HEK293 (cell line): ENCODE data around the gene KRTAP19-4.

Source experiments
- CTCF ChIA-PET: fragments of 350-600 bp; formaldehyde crosslinking; extraction: SDS; loops from one replicate; lab custom pipeline; 2021; ENCODE audit warnings: antibody characterized with exemption; lab: Yijun Ruan, JAX
- POLR2A ChIA-PET: fragments of 300-600 bp; formaldehyde crosslinking; extraction: SDS; loops from one replicate; lab custom pipeline; 2020; ENCODE audit warnings: antibody characterized with exemption, inconsistent platforms; lab: Yijun Ruan, JAX
- H3K27ac ChIP-seq: fragments of 200-500 bp; sonication (Bioruptor generic); 2 replicates; pipeline ENCODE4 v1.5.1; 2014; ENCODE audit warnings: low read depth, low read length, control low read depth, inconsistent platforms; ENCODE audit errors: extremely low read depth
- H3K36me3 ChIP-seq, 2 experiments: fragments of 200-500 bp in 1 of 2; sonication (Bioruptor generic) in 1 of 2; 1 replicate in 1 of 2; 2 replicates in 1 of 2; pipeline ENCODE4 v1.5.1; 2014 to 2017; ENCODE audit warnings: inconsistent platforms in 2 of 2, low read length in 2 of 2; ENCODE audit not compliant: control insufficient read depth in 2 of 2, insufficient read depth in 1 of 2
- H3K4me1 ChIP-seq: fragments of 200-500 bp; sonication (Bioruptor generic); 2 replicates; pipeline ENCODE4 v1.5.1; 2014; ENCODE audit warnings: mild to moderate bottlenecking, low read length, inconsistent platforms; ENCODE audit not compliant: control insufficient read depth, insufficient read depth
- H3K4me3 ChIP-seq: 2 replicates; pipeline ENCODE4 v1.5.1; 2011; ENCODE audit warnings: low read depth, mild to moderate bottlenecking, control low read depth, low read length, moderate library complexity
- H3K9me3 ChIP-seq: fragments of 200-500 bp; sonication (Bioruptor generic); 2 replicates; pipeline ENCODE4 v1.5.1; 2014; ENCODE audit warnings: low read depth, low read length, inconsistent platforms; ENCODE audit not compliant: control insufficient read depth, insufficient read depth
- HOXC10 ChIP-seq: sonication (generic); formaldehyde crosslinking; IDR thresholded peaks from 2 replicates; pipeline ENCODE4 v1.8.1; 2023; ENCODE audit warnings: mild to moderate bottlenecking, missing genetic modification reagents
- MYNN ChIP-seq: fragments of 450-650 bp; formaldehyde crosslinking; IDR thresholded peaks from 2 replicates; pipeline ENCODE4 v1.5.1; 2016; ENCODE audit warnings: missing biosample characterization, missing genetic modification characterization, borderline replicate concordance
- OSR2 ChIP-seq: fragments of 450-650 bp; formaldehyde crosslinking; IDR thresholded peaks from 2 replicates; pipeline ENCODE4 v1.5.1; 2016; ENCODE audit warnings: missing biosample characterization, missing genetic modification characterization
- SETDB1 ChIP-seq: IDR thresholded peaks from one replicate; pipeline ENCODE4 v1.6.1; 2017; ENCODE audit warnings: mild to moderate bottlenecking, low read length, moderate library complexity, mixed read lengths; ENCODE audit not compliant: insufficient read length
- TCF7L2 ChIP-seq: IDR thresholded peaks from 2 replicates; pipeline ENCODE4 v1.6.1; 2011; ENCODE audit warnings: low read depth, mild to moderate bottlenecking, inconsistent platforms, low read length, moderate library complexity, borderline replicate concordance
- TRIM28 ChIP-seq: IDR thresholded peaks from 2 replicates; pipeline ENCODE4 v1.6.1; 2011; ENCODE audit warnings: low read length, control low read depth, borderline replicate concordance
- ZBTB20 ChIP-seq: fragments of 450-650 bp; formaldehyde crosslinking; IDR thresholded peaks from 2 replicates; pipeline ENCODE4 v1.5.1; 2016; ENCODE audit warnings: missing biosample characterization, missing genetic modification characterization
- ZBTB21 ChIP-seq: fragments of 450-650 bp; formaldehyde crosslinking; IDR thresholded peaks from 2 replicates; pipeline ENCODE4 v1.5.1; 2017; ENCODE audit warnings: missing biosample characterization, missing genetic modification characterization
- ZFHX2 ChIP-seq: fragments of 450-650 bp; formaldehyde crosslinking; conservative IDR thresholded peaks from 2 replicates; pipeline ENCODE4 v1.5.1; 2016; ENCODE audit warnings: missing biosample characterization, missing genetic modification characterization
- ZNF202 ChIP-seq: fragments of 450-650 bp; formaldehyde crosslinking; IDR thresholded peaks from 2 replicates; pipeline ENCODE4 v1.5.1; 2016; ENCODE audit warnings: missing biosample characterization, missing genetic modification characterization, borderline replicate concordance
- ZNF266 ChIP-seq: fragments of 450-650 bp; formaldehyde crosslinking; IDR thresholded peaks from 2 replicates; pipeline ENCODE4 v1.5.1; 2016; ENCODE audit warnings: missing biosample characterization, missing genetic modification characterization, low read depth
- ZNF335 ChIP-seq: fragments of 450-650 bp; formaldehyde crosslinking; conservative IDR thresholded peaks from 2 replicates; pipeline ENCODE4 v1.5.1; 2016; ENCODE audit warnings: missing biosample characterization, missing genetic modification characterization
- ZNF366 ChIP-seq: fragments of 450-650 bp; formaldehyde crosslinking; conservative IDR thresholded peaks from 2 replicates; pipeline ENCODE4 v1.5.1; 2016; ENCODE audit warnings: missing biosample characterization, missing genetic modification characterization
- ZNF394 ChIP-seq: fragments of 450-650 bp; formaldehyde crosslinking; IDR thresholded peaks from 2 replicates; pipeline ENCODE4 v1.5.1; 2016; ENCODE audit warnings: missing biosample characterization, missing genetic modification characterization, mild to moderate bottlenecking, moderate library complexity, borderline replicate concordance
- ZNF404 ChIP-seq: fragments of 450-650 bp; formaldehyde crosslinking; IDR thresholded peaks from 2 replicates; pipeline ENCODE4 v1.5.1; 2017; ENCODE audit warnings: missing biosample characterization, missing genetic modification characterization
- ZNF530 ChIP-seq: fragments of 450-650 bp; formaldehyde crosslinking; IDR thresholded peaks from 2 replicates; pipeline ENCODE4 v1.5.1; 2016; ENCODE audit warnings: low read depth, missing biosample characterization, missing genetic modification characterization
- ZNF596 ChIP-seq: fragments of 450-650 bp; IDR thresholded peaks from 2 replicates; pipeline ENCODE4 v1.5.0; 2018; ENCODE audit warnings: missing biosample characterization, mild to moderate bottlenecking, missing genetic modification characterization, moderate library complexity
- ZNF600 ChIP-seq: fragments of 450-650 bp; formaldehyde crosslinking; IDR thresholded peaks from 2 replicates; pipeline ENCODE4 v1.5.1; 2016; ENCODE audit warnings: missing biosample characterization, missing genetic modification characterization
- ZNF629 ChIP-seq: fragments of 450-650 bp; formaldehyde crosslinking; IDR thresholded peaks from 2 replicates; pipeline ENCODE4 v1.5.1; 2017; ENCODE audit warnings: missing biosample characterization, missing genetic modification characterization
- ZNF658 ChIP-seq: fragments of 450-650 bp; formaldehyde crosslinking; IDR thresholded peaks from 2 replicates; pipeline ENCODE4; 2016; ENCODE audit warnings: missing biosample characterization, missing genetic modification characterization
- ZNF785 ChIP-seq: fragments of 450-650 bp; formaldehyde crosslinking; IDR thresholded peaks from 2 replicates; pipeline ENCODE4 v1.5.1; 2016; ENCODE audit warnings: missing biosample characterization, missing genetic modification characterization
- ZNF843 ChIP-seq: fragments of 450-650 bp; formaldehyde crosslinking; IDR thresholded peaks from 2 replicates; pipeline ENCODE4 v1.5.1; 2016; ENCODE audit warnings: missing biosample characterization, missing genetic modification characterization
- TF ChIP-seq, protein P1 (sequence below): fragments of 450-650 bp; formaldehyde crosslinking; IDR thresholded peaks from 2 replicates; pipeline ENCODE4 v1.5.1; 2016; ENCODE audit warnings: missing biosample characterization, missing genetic modification characterization
- TF ChIP-seq, protein P2 (sequence below): fragments of 450-650 bp; formaldehyde crosslinking; IDR thresholded peaks from 2 replicates; pipeline ENCODE4 v1.5.1; 2016; ENCODE audit warnings: missing biosample characterization, missing genetic modification characterization
- TF ChIP-seq, protein P3 (sequence below): fragments of 450-650 bp; formaldehyde crosslinking; IDR thresholded peaks from 2 replicates; pipeline ENCODE4 v1.5.1; 2016; ENCODE audit warnings: missing biosample characterization, missing genetic modification characterization
- TF ChIP-seq, protein P4 (sequence below): fragments of 450-650 bp; formaldehyde crosslinking; IDR thresholded peaks from 2 replicates; pipeline ENCODE4 v1.5.1; 2016; ENCODE audit warnings: missing biosample characterization, missing genetic modification characterization

Gene KRTAP19-4

DNA sequence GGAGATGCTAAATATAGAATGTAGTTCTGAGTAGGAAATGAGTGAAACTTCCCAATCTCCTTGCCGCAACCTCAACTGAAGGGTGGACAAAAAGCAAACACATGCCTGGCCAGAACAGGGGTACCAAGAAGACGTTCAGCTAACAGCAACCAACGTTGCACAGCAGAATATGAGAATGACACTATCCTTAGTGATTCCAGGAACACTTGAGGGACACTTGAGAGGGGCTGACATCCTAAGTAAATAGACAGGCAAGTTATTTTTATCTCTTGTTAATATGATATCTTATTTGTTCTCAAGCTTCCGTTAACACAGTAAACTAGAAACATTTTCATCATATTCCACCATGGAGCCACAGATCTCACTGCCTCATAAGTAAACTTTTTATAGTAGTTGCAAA, 17.7 kb downstream of the KRTAP19-4 start:
- Histone ChIP-seq H3K4me1 (no peaks in the 10 kb centered on the region), H3K36me3 (no peaks in the 10 kb centered on the region), H3K9me3 (no peaks in the 10 kb centered on the region), H3K27ac (no peak overlapping the region), H3K4me3 (no peak overlapping the region)
- ChIA-PET CTCF (no interaction called here), POLR2A (no interaction called here)
- TF ChIP-seq ZNF202 (tag by site-specific recombination), result no peak
- no peak for TF ChIP-seq ZNF600 (tag by site-specific recombination)
- no peak for TF ChIP-seq ZNF404 (tag by site-specific recombination)
- no peak for TF ChIP-seq SETDB1
- TF ChIP-seq ZNF530 (tag by site-specific recombination), result no peak

DNA sequence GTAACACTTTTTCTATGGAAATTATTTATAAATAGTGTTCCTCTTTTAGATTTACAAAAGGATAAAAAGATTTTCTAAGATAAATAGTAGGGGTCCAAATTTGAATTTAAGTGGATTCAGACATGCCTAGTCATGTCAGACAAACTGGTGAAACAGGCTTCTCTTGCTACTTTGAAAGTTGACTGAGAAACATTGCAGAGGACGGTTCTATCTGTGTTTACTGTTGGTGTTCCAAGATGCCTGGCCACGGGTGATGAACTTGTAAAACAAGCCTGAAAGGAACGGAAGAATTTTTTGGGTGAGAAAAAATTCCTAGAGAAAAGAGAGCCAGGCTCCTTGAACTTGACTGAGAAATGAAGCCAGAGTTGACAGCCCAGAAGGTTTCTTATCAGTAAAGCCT, 19.0 kb downstream of the KRTAP19-4 start:
- CTCF ChIA-PET, result no interaction called here
- H3K4me3 ChIP-seq, result no peak overlapping the region
- TF ChIP-seq, protein P1, sequence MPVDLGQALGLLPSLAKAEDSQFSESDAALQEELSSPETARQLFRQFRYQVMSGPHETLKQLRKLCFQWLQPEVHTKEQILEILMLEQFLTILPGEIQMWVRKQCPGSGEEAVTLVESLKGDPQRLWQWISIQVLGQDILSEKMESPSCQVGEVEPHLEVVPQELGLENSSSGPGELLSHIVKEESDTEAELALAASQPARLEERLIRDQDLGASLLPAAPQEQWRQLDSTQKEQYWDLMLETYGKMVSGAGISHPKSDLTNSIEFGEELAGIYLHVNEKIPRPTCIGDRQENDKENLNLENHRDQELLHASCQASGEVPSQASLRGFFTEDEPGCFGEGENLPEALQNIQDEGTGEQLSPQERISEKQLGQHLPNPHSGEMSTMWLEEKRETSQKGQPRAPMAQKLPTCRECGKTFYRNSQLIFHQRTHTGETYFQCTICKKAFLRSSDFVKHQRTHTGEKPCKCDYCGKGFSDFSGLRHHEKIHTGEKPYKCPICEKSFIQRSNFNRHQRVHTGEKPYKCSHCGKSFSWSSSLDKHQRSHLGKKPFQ (tag by site-specific recombination), result no peak
- no peak for TF ChIP-seq ZNF335 (tag by site-specific recombination)
- no peak for TF ChIP-seq MYNN (tag by site-specific recombination)
- no peak for TF ChIP-seq ZNF785 (tag by site-specific recombination)
- TF ChIP-seq ZNF658, result no peak
- TF ChIP-seq ZBTB20, result no peak
- TF ChIP-seq HOXC10 (CRISPR knock-in tag), result no peak
- TF ChIP-seq ZFHX2 (tag by site-specific recombination), result no peak

DNA sequence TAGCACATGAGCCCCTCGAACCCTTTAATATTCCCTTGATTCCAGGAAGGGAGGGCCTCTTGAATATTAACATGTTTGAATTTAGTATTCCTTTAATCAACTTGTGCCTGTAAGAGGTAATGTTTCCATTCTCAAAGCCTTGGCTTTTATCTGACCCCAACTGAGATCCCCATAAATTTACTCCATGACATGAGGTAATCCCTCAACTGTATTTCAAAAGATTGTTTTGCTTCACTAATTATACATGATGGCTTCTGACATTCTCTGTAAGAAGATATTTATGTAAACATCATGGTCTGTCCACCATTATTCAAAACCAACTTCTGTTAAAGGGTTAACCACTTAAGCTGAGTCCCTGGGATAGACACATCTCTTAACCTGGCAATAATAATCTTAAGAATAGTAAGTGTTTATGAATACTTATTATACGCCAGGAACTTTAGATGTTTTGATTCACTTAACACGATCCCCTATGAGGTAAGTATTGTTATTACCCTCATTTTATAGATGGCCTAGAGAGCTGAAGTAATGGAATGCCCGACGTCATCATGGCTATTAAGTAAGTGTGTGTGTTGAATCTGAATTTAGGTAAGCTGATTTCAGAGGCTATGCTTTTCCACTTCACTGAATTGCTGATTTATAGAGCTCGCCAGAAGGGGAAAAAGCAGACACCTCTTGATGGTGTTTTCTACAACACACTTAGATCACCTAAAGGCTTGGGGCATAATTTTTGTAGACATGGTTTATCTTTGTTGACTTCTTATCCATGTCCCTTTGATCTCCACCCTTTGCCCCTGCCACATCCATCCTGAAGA, 27.9 kb downstream of the KRTAP19-4 start:
- no peak overlapping the region for H3K27ac ChIP-seq
- no peak overlapping the region for H3K4me3 ChIP-seq
- H3K9me3 ChIP-seq, result no peaks in the 10 kb centered on the region
- ChIA-PET CTCF (interaction anchor here (0.6 kb wide), 2 partner anchors 24 to 110 kb away, joined by 3 read pairs; no protein-coding TSS in a partner anchor), POLR2A (no interaction called here)
- no peaks in the 10 kb centered on the region for H3K36me3 ChIP-seq
- no peaks in the 10 kb centered on the region for H3K4me1 ChIP-seq
- TF ChIP-seq ZBTB21 (tag by site-specific recombination) (peak; percentile 66), ZNF366 (peak; percentile 90), ZNF394 (peak; percentile 39; the same call in 1 of the 2 replicates), TCF7L2 (peak; percentile 99), ZNF530 (tag by site-specific recombination) (no peak), ZNF629 (tag by site-specific recombination) (peak; percentile 88), TRIM28 (peak; percentile 85), OSR2 (tag by site-specific recombination) (peak; percentile 29; the same call in 1 of the 2 replicates), ZNF266 (tag by site-specific recombination) (no peak), ZNF596 (tag by site-specific recombination) (no peak), ZNF843 (tag by site-specific recombination) (peak; percentile 32; the same call in 1 of the 2 replicates)
- TF ChIP-seq, protein P2, sequence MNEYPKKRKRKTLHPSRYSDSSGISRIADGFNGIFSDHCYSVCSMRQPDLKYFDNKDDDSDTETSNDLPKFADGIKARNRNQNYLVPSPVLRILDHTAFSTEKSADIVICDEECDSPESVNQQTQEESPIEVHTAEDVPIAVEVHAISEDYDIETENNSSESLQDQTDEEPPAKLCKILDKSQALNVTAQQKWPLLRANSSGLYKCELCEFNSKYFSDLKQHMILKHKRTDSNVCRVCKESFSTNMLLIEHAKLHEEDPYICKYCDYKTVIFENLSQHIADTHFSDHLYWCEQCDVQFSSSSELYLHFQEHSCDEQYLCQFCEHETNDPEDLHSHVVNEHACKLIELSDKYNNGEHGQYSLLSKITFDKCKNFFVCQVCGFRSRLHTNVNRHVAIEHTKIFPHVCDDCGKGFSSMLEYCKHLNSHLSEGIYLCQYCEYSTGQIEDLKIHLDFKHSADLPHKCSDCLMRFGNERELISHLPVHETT (tag by site-specific recombination), result peak; percentile 44; the same call in 1 of the 2 replicates
- TF ChIP-seq, protein P3, sequence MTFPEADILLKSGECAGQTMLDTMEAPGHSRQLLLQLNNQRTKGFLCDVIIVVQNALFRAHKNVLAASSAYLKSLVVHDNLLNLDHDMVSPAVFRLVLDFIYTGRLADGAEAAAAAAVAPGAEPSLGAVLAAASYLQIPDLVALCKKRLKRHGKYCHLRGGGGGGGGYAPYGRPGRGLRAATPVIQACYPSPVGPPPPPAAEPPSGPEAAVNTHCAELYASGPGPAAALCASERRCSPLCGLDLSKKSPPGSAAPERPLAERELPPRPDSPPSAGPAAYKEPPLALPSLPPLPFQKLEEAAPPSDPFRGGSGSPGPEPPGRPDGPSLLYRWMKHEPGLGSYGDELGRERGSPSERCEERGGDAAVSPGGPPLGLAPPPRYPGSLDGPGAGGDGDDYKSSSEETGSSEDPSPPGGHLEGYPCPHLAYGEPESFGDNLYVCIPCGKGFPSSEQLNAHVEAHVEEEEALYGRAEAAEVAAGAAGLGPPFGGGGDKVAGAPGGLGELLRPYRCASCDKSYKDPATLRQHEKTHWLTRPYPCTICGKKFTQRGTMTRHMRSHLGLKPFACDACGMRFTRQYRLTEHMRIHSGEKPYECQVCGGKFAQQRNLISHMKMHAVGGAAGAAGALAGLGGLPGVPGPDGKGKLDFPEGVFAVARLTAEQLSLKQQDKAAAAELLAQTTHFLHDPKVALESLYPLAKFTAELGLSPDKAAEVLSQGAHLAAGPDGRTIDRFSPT (tag by site-specific recombination), result peak; percentile 81
- TF ChIP-seq, protein P4, sequence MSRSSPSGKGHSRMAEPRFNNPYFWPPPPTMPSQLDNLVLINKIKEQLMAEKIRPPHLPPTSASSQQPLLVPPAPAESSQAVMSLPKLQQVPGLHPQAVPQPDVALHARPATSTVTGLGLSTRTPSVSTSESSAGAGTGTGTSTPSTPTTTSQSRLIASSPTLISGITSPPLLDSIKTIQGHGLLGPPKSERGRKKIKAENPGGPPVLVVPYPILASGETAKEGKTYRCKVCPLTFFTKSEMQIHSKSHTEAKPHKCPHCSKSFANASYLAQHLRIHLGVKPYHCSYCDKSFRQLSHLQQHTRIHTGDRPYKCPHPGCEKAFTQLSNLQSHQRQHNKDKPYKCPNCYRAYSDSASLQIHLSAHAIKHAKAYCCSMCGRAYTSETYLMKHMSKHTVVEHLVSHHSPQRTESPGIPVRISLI (tag by site-specific recombination), result 0 out of 2 replicates have a peak, but pooled peaks have one; percentile 51

More for the DNA sequence above, 19.0 kb downstream of the KRTAP19-4 start:
- Histone ChIP-seq H3K27ac (no peak overlapping the region), H3K36me3 (no peaks in the 10 kb centered on the region), H3K9me3 (no peaks in the 10 kb centered on the region), H3K4me1 (no peaks in the 10 kb centered on the region)
- POLR2A ChIA-PET, result no interaction called here
